Smooth muscle cell (in vitro differentiated cells): ENCODE measurements around the gene CCDC148. TPM values are rescaled to one million over a fixed set of nuclear protein-coding genes. Genes with fewer than 3 reads are reported as not detected.
A peak's percentile ranks its signal among the peaks of the same experiment; 100 is the strongest.

Experiments used
- DNase-seq: peaks from one replicate; lab custom pipeline; 2025; ENCODE audit not compliant: unreplicated experiment; lab: John Stamatoyannopoulos, UW
- H2AFZ ChIP-seq: fragments of 200-600 bp; sonication (generic); 2 replicates; pipeline ENCODE4 v1.6.0; 2016; ENCODE audit warnings: antibody characterized with exemption, low read depth, mild to moderate bottlenecking
- H3F3A ChIP-seq: fragments of 200-600 bp; sonication (generic); 2 replicates; pipeline ENCODE4 v1.6.0; 2017; ENCODE audit warnings: antibody characterized with exemption, low read depth
- H3K27ac ChIP-seq: fragments of 200-600 bp; sonication (generic); 2 replicates; pipeline ENCODE4 v1.5.1; 2016; ENCODE audit warnings: low read depth, mild to moderate bottlenecking
- H3K27me3 ChIP-seq: fragments of 200-600 bp; sonication (generic); 2 replicates; pipeline ENCODE4 v1.6.1; 2016; ENCODE audit warnings: low read depth, mild to moderate bottlenecking
- H3K36me3 ChIP-seq: fragments of 200-600 bp; sonication (generic); 2 replicates; pipeline ENCODE4 v1.5.1; 2016; ENCODE audit warnings: low read depth
- H3K4me1 ChIP-seq: fragments of 200-600 bp; sonication (generic); 2 replicates; pipeline ENCODE4 v1.5.1; 2016; ENCODE audit warnings: low read depth
- H3K4me2 ChIP-seq: fragments of 200-600 bp; sonication (generic); 2 replicates; pipeline ENCODE4 v1.6.0; 2016; ENCODE audit warnings: mild to moderate bottlenecking
- H3K4me3 ChIP-seq: fragments of 200-600 bp; sonication (generic); 2 replicates; pipeline ENCODE4 v1.5.1; 2016; ENCODE audit warnings: mild to moderate bottlenecking
- H3K79me2 ChIP-seq: fragments of 200-600 bp; sonication (generic); 2 replicates; pipeline ENCODE4 v1.6.0; 2016; ENCODE audit warnings: low read depth, mild to moderate bottlenecking
- H3K9ac ChIP-seq: fragments of 200-600 bp; sonication (generic); 2 replicates; pipeline ENCODE4 v1.6.0; 2016; ENCODE audit warnings: low read depth
- H3K9me3 ChIP-seq: fragments of 200-600 bp; sonication (generic); replicated peaks from 2 replicates; pipeline ENCODE4 v1.5.1; 2016; ENCODE audit warnings: low read depth
- H4K20me1 ChIP-seq: fragments of 200-600 bp; sonication (generic); 2 replicates; pipeline ENCODE4 v1.6.0; 2016; ENCODE audit warnings: low read depth
- CTCF ChIP-seq: fragments of 200-600 bp; sonication (generic); IDR thresholded peaks from 2 replicates; pipeline ENCODE4 v1.5.1; 2017; ENCODE audit warnings: borderline replicate concordance, mild to moderate bottlenecking, antibody characterized with exemption; ENCODE audit not compliant: insufficient read depth, poor library complexity, severe bottlenecking
- WGBS: methylation state at CpG from one replicate; pipeline ENCODE4 v1.1.7; 2016; ENCODE audit warnings: low lambda C conversion rate; 5-methylcytosine and 5-hydroxymethylcytosine counted together
- polyA plus RNA-seq: library from polyadenylated mRNA; unstranded; fragments of >200 nt; fragmentation: Nextera tagmentation; extraction: Ambion mirVana; gene quantifications from 2 replicates; pipeline ENCODE4 v1.2.1, GENCODE V29; 2016
- total RNA-seq: library from RNA; depleted of rRNA; stranded (reverse); fragments of >200 nt; gene quantifications from 2 replicates; pipeline ENCODE4 v1.2.3, GENCODE V29; 2014

Gene CCDC148
- total and polyA plus RNA-seq, 2 experiments from 2014 or later = 0.09 TPM; not detected in 1

GRCh38 chr2:158464426-158465281 is 8.1 kb upstream of the CCDC148 start:
- Histone ChIP-seq H3K9ac (no peak overlapping the region), H3K79me2 (peaks cover 68% of the 10 kb centered on the region), H3F3A (no peaks in the 10 kb centered on the region), H3K4me1 (peaks cover 8% of the 10 kb centered on the region), H4K20me1 (peaks cover 53% of the 10 kb centered on the region), H2AFZ (no peak overlapping the region), H3K36me3 (no peaks in the 10 kb centered on the region), H3K9me3 (no peaks in the 10 kb centered on the region), H3K27ac (no peak overlapping the region), H3K27me3 (no peaks in the 10 kb centered on the region), H3K4me3 (no peak overlapping the region), H3K4me2 (no peak overlapping the region)
- no peak for DNase-seq
- TF ChIP-seq CTCF = peak; percentile 44
- 91% methylated on average over 4 of the region's 4 CpGs for WGBS

GRCh38 chr2:158463496-158464095 is 7.0 kb upstream of the CCDC148 start:
- Histone ChIP-seq H4K20me1 (peaks cover 64% of the 10 kb centered on the region), H3K27me3 (no peaks in the 10 kb centered on the region), H3K79me2 (peaks cover 78% of the 10 kb centered on the region), H3K4me1 (peaks cover 19% of the 10 kb centered on the region), H3K4me2 (no peak overlapping the region), H3K27ac (no peak overlapping the region), H3K36me3 (no peaks in the 10 kb centered on the region), H3K9me3 (no peaks in the 10 kb centered on the region), H3K9ac (no peak overlapping the region), H2AFZ (no peak overlapping the region), H3K4me3 (no peak overlapping the region), H3F3A (peaks cover under 1% of the 10 kb centered on the region)
- TF ChIP-seq CTCF = no peak
- WGBS = 40% methylated on average over 6 of the region's 6 CpGs
- no peak for DNase-seq

GRCh38 chr2:158460632-158461297 is 4.2 kb upstream of the CCDC148 start:
- Histone ChIP-seq H4K20me1 (peaks cover 69% of the 10 kb centered on the region), H3F3A (peaks cover 13% of the 10 kb centered on the region), H3K4me2 (no peak overlapping the region), H3K36me3 (no peaks in the 10 kb centered on the region), H3K79me2 (peaks cover 62% of the 10 kb centered on the region), H3K9ac (no peak overlapping the region), H2AFZ (no peak overlapping the region), H3K27ac (no peak overlapping the region), H3K9me3 (no peaks in the 10 kb centered on the region), H3K4me1 (peaks cover 28% of the 10 kb centered on the region), H3K4me3 (no peak overlapping the region), H3K27me3 (no peaks in the 10 kb centered on the region)
- no peak for TF ChIP-seq CTCF
- WGBS = 92% methylated on average over 3 of the region's 3 CpGs
- DNase-seq = no peak
